Breast epithelium (tissue), 3 donors: Measurements from ENCODE around the gene OGFR.

Experiments used
- POLR2A ChIP-seq: fragments of 450-650 bp; IDR thresholded peaks from one replicate; pipeline ENCODE4 v1.6.1; 2016; ENCODE audit warnings: antibody characterized with exemption, mild to moderate bottlenecking, moderate library complexity
- POLR2AphosphoS5 ChIP-seq, 3 donors: sonication (generic); formaldehyde crosslinking; IDR thresholded peaks; one replicate each; pipeline ENCODE4 v1.6.1; 2017; ENCODE audit warnings: antibody characterized with exemption in 3 of 3

- TF ChIP-seq POLR2AphosphoS5 (IDR thresholded peaks at IDR 0.05) (no peak), POLR2A (no peak)
Measured at GRCh38 chr20:62860391-62860923, 55.8 kb downstream of the OGFR start.
